ENCODE measurements around the gene PMM1. TPM values are rescaled to one million over a fixed set of nuclear protein-coding genes. Genes with fewer than 3 reads are reported as not detected.
A peak's percentile ranks its signal among the peaks of the same experiment; 100 is the strongest.

PMM1 gene
- polyA plus RNA-seq, 1 donor (not counting 4 experiments of a cell fraction or from before 2014, with no cell fraction given): 39.6 TPM

- H3K79me2 ChIP-seq (ENCODE audit: control insufficient read depth, insufficient read depth, low read length): peaks cover 29% of the 10 kb centered on the region
- no peaks in the 10 kb centered on the region for H3K4me1 ChIP-seq (ENCODE audit: control insufficient read depth, extremely low read depth, insufficient read depth, low read length)
- no peaks in the 10 kb centered on the region for H3K9me1 ChIP-seq (ENCODE audit: control insufficient read depth, extremely low read depth, insufficient read depth, low read length)
- TF ChIP-seq CTCF (optimal IDR thresholded peaks at IDR 0.05 in 1 of 3, IDR thresholded peaks at IDR 0.05 in 1 of 3, conservative IDR thresholded peaks at IDR 0.05 in 1 of 3; ENCODE audit: extremely low read depth in 1 of 3, insufficient read depth in 2 of 3, low read length in 3 of 3) (no peak), EZH2 (IDR thresholded peaks at IDR 0.05; ENCODE audit: low read length) (no peak)
- H3K27me3 ChIP-seq (ENCODE audit: control insufficient read depth, extremely low read depth, insufficient read depth, low read length): no peaks in the 10 kb centered on the region
- H3K4me3 ChIP-seq (ENCODE audit: control insufficient read depth in 2 of 3, extremely low read depth in 1 of 3, insufficient read depth in 2 of 3, low read depth in 1 of 3, low read length in 3 of 3): no peak overlapping the region
- DNase-seq (ENCODE audit: low read depth, low spot score) (no peak), FAIRE-seq (no peak)
- peaks cover 35 to 39% of the 10 kb centered on the region in 2 experiments for H3K36me3 ChIP-seq (ENCODE audit: control insufficient read depth in 2 of 2, extremely low read depth in 1 of 2, insufficient read depth in 2 of 2, low read length in 2 of 2)
- no peak overlapping the region for H3K27ac ChIP-seq (ENCODE audit: control insufficient read depth, insufficient read depth, low read length)
- H3K4me2 ChIP-seq (ENCODE audit: control insufficient read depth, extremely low read depth, insufficient read depth, low read depth, low read length): no peak overlapping the region
- dilution Hi-C loops (cut with MboI; ENCODE audit: extremely low pct_ligation_motif_present, low sequenced_read_pairs): no loop called here
- no peak overlapping the region for H3K9ac ChIP-seq (ENCODE audit: control insufficient read depth, extremely low read depth, insufficient read depth, low read length)
- H3K9me3 ChIP-seq (ENCODE audit: control insufficient read depth, low read depth, low read length): no peaks in the 10 kb centered on the region
- no peak overlapping the region for H2AFZ ChIP-seq (ENCODE audit: control insufficient read depth, low read length)
- peaks cover 2% of the 10 kb centered on the region for H4K20me1 ChIP-seq (ENCODE audit: control insufficient read depth, extremely low read depth, insufficient read depth, low read length)
Observed at GRCh38 chr22:41534219-41534618, 55.4 kb downstream of the PMM1 start.

GRCh38 chr22:41532908-41533825 is 56.5 kb downstream of the PMM1 start:
- dilution Hi-C loops (cut with MboI; ENCODE audit: extremely low pct_ligation_motif_present, low sequenced_read_pairs): no loop called here
- Histone ChIP-seq H3K9me1 (ENCODE audit: control insufficient read depth, extremely low read depth, insufficient read depth, low read length) (peaks cover 3% of the 10 kb centered on the region), H3K79me2 (ENCODE audit: control insufficient read depth, insufficient read depth, low read length) (peaks cover 29% of the 10 kb centered on the region), H2AFZ (ENCODE audit: control insufficient read depth, low read length) (no peak overlapping the region), H3K4me3 (ENCODE audit: control insufficient read depth in 2 of 3, extremely low read depth in 1 of 3, insufficient read depth in 2 of 3, low read depth in 1 of 3, low read length in 3 of 3) (no peak overlapping the region), H3K36me3 (ENCODE audit: control insufficient read depth in 2 of 2, extremely low read depth in 1 of 2, insufficient read depth in 2 of 2, low read length in 2 of 2) (peaks cover 43 to 45% of the 10 kb centered on the region in 2 experiments), H3K4me1 (ENCODE audit: control insufficient read depth, extremely low read depth, insufficient read depth, low read length) (no peaks in the 10 kb centered on the region), H4K20me1 (ENCODE audit: control insufficient read depth, extremely low read depth, insufficient read depth, low read length) (peaks cover 2% of the 10 kb centered on the region), H3K27me3 (ENCODE audit: control insufficient read depth, extremely low read depth, insufficient read depth, low read length) (no peaks in the 10 kb centered on the region), H3K9me3 (ENCODE audit: control insufficient read depth, low read depth, low read length) (no peaks in the 10 kb centered on the region), H3K9ac (ENCODE audit: control insufficient read depth, extremely low read depth, insufficient read depth, low read length) (no peak overlapping the region), H3K27ac (ENCODE audit: control insufficient read depth, insufficient read depth, low read length) (no peak overlapping the region), H3K4me2 (ENCODE audit: control insufficient read depth, extremely low read depth, insufficient read depth, low read depth, low read length) (no peak overlapping the region)
- FAIRE-seq (no peak), DNase-seq (ENCODE audit: low read depth, low spot score) (no peak)
- TF ChIP-seq CTCF (optimal IDR thresholded peaks at IDR 0.05 in 1 of 3, IDR thresholded peaks at IDR 0.05 in 1 of 3, conservative IDR thresholded peaks at IDR 0.05 in 1 of 3; ENCODE audit: extremely low read depth in 1 of 3, insufficient read depth in 2 of 3, low read length in 3 of 3) (peak; percentile 81 to 86 (median 84)), EZH2 (IDR thresholded peaks at IDR 0.05; ENCODE audit: low read length) (no peak)
